Nephron progenitor cell (in vitro differentiated cells): ENCODE data around the gene TREX2.

Source experiments
- DNase-seq: peaks from one replicate; pipeline ENCODE4 v3.0.0; 2021
- H3K27ac Mint-ChIP-seq: 2 replicates; pipeline ENCODE4 v1.8.0; 2021; ENCODE audit warnings: mild to moderate bottlenecking, moderate library complexity, mixed read lengths
- H3K27me3 Mint-ChIP-seq: 2 replicates; pipeline ENCODE4 v1.8.0; 2021; ENCODE audit warnings: mild to moderate bottlenecking, low read depth, mixed read lengths; ENCODE audit not compliant: poor library complexity
- H3K36me3 Mint-ChIP-seq: 2 replicates; pipeline ENCODE4 v1.8.0; 2021; ENCODE audit warnings: low read depth, mixed read lengths
- H3K4me1 Mint-ChIP-seq: 2 replicates; pipeline ENCODE4 v1.8.0; 2021; ENCODE audit warnings: mixed read lengths
- H3K4me3 Mint-ChIP-seq: 2 replicates; pipeline ENCODE4 v1.8.0; 2021; ENCODE audit warnings: mild to moderate bottlenecking, moderate library complexity, mixed read lengths
- H3K9me3 Mint-ChIP-seq: 2 replicates; pipeline ENCODE4 v1.8.0; 2021; ENCODE audit warnings: mild to moderate bottlenecking, moderate library complexity, mixed read lengths
- TF ChIP-seq, protein P1 (sequence below): fragments of 200-600 bp; sonication (generic); IDR thresholded peaks from 2 replicates; pipeline ENCODE4 v1.5.0; 2021; ENCODE audit warnings: antibody characterized with exemption

TREX2 gene

DNA sequence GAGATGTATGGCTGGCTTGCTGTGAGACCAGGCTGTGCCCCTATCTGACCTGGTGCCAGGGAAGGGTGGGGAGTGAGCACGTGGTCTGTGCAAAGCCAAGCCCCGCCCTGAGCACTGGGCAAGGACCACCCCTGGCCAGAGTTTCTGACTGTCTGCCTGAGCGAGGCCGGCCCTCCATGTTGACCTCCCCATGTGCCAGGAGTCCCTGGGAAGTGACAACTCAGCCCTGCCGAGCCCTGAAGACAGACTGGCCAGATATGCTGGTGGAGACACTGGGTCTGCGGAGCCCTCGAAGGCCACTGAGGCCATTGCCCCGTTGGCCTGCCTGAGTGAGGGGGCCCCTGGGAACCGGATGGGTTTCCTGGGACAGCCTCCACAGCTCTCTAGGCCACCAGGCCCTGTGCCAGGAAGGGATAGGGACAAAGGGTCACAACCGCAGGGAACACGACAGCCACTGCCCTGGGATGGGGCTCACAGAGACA, 41.8 kb upstream of the TREX2 start:
- H3K4me1 Mint-ChIP-seq, result peaks cover 26% of the 10 kb centered on the region
- no peaks in the 10 kb centered on the region for H3K36me3 Mint-ChIP-seq
- no peak overlapping the region for H3K4me3 Mint-ChIP-seq
- H3K27me3 Mint-ChIP-seq, result no peaks in the 10 kb centered on the region
- H3K27ac Mint-ChIP-seq, result no peak overlapping the region
- TF ChIP-seq, protein P1, sequence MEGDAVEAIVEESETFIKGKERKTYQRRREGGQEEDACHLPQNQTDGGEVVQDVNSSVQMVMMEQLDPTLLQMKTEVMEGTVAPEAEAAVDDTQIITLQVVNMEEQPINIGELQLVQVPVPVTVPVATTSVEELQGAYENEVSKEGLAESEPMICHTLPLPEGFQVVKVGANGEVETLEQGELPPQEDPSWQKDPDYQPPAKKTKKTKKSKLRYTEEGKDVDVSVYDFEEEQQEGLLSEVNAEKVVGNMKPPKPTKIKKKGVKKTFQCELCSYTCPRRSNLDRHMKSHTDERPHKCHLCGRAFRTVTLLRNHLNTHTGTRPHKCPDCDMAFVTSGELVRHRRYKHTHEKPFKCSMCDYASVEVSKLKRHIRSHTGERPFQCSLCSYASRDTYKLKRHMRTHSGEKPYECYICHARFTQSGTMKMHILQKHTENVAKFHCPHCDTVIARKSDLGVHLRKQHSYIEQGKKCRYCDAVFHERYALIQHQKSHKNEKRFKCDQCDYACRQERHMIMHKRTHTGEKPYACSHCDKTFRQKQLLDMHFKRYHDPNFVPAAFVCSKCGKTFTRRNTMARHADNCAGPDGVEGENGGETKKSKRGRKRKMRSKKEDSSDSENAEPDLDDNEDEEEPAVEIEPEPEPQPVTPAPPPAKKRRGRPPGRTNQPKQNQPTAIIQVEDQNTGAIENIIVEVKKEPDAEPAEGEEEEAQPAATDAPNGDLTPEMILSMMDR, result no peak
- H3K9me3 Mint-ChIP-seq, result peaks cover 29% of the 10 kb centered on the region
- no peak for DNase-seq

DNA sequence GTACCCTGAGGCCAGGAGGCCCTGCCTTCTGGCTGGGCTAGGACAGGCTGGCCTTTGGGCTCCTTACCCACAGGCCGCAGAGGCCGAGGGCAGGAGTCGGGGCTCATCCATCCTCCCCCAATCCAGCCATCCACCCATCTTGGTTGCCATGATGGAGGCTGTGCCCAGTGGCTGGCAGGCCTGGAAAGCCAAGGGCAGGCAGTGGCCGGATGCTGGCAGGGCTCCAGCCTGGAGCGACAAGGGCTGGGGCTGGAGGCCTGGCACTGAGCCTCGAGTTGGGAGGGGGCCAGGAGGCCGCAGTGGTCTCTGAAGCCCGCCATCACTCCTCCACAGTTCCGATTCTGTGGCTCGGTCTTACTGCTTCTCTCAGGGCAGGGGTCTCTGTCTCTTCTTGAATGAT, 40.3 kb upstream of the TREX2 start:
- no peak overlapping the region for H3K27ac Mint-ChIP-seq
- H3K36me3 Mint-ChIP-seq, result no peaks in the 10 kb centered on the region
- H3K4me3 Mint-ChIP-seq, result no peak overlapping the region
- TF ChIP-seq, protein P1, result no peak
- H3K9me3 Mint-ChIP-seq, result peaks cover 26% of the 10 kb centered on the region
- DNase-seq, result no peak
- peaks cover 20% of the 10 kb centered on the region for H3K4me1 Mint-ChIP-seq
- no peaks in the 10 kb centered on the region for H3K27me3 Mint-ChIP-seq

DNA sequence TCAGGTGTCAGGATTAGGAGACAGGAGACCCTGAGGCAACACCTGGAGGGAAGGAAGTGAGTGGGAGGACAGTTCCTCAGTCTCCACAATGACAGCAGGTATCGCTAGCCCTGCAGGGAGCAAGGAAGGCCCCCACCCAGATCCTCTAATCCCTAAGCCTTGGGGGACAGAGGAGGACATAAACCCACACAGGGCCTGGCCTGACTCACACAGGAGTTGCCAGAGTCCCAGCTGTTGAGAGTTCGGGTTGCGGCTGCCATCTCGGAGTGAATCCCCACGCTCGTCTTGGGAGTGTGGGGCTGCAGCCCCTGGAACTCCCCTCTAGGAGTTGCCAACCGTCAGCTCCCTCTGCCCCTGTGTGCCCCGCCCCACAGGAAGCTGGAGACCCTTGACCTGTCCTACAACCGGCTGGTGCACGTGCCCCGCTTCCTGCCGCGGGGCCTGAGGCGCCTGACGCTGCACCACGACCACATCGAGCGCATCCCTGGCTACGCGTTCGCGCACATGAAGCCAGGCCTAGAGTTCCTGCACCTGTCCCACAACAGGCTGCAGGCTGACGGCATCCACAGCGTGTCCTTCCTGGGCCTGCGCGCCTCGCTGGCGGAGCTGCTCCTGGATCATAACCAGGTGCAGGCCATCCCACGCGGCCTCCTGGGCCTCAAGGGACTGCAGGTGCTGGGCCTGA, 39.7 kb upstream of the TREX2 start:
- TF ChIP-seq, protein P1, result no peak
- Mint-ChIP-seq H3K27ac (no peak overlapping the region), H3K4me3 (no peak overlapping the region), H3K36me3 (no peaks in the 10 kb centered on the region), H3K4me1 (peaks cover 14% of the 10 kb centered on the region), H3K9me3 (peaks cover 26% of the 10 kb centered on the region), H3K27me3 (no peaks in the 10 kb centered on the region)
- DNase-seq, result no peak

DNA sequence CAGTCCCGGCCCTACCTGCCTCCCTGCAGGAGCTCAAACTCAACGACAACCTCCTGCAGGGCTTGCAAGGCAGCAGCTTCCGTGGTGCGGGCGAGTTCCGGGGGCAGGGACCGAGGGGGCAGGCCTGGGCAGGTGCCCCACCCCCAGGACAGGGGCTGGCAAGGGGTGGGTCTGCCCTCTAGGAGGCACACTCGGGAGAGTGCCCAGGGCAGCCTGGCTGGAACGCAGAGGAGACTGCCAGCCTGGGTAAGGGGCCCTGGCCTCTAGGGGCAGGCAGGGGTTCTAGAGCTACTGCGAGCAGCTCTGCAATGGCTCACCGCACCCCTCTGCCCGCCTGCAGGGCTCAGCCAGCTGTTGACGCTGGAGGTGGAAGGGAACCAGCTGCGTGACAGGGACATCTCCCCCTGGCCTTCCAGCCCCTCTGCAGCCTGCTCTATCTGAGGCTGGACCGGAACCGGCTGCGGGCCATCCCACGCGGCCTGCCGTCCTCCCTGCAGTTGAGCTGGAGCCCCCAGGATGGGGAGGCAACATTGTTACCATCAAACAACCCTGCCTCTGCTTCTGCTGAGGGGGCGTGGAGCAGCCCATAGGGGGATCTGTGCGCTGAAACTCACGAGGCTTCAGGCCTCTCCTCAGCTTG, 36.6 kb upstream of the TREX2 start:
- no peak for DNase-seq
- TF ChIP-seq, protein P1, result no peak
- Mint-ChIP-seq H3K27me3 (no peaks in the 10 kb centered on the region), H3K36me3 (no peaks in the 10 kb centered on the region), H3K4me1 (peaks cover 16% of the 10 kb centered on the region), H3K4me3 (no peak overlapping the region), H3K9me3 (peaks cover 24% of the 10 kb centered on the region), H3K27ac (no peak overlapping the region)

DNA sequence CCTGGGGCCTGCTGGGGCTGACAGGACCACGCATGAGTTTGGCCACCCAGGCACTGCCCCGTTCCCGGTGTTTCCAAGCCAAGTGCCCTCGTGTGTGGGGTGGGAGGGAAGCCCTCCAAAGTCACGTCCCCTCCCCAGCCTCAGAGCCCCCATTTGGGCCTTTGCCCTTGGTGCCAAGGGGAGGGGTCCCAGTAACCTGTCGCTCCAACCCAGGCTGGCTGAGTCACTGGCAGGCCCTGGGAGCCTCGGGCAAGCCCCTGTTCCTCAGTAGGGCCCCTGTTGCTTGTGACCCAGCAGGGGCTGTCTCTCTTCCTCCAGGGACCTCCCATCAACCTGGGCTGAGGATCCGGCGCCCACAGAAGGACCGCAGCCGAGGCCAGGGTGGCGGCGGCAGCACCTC, 35.2 kb upstream of the TREX2 start:
- Mint-ChIP-seq H3K4me1 (peaks cover 17% of the 10 kb centered on the region), H3K9me3 (peaks cover 19% of the 10 kb centered on the region), H3K27ac (no peak overlapping the region), H3K36me3 (no peaks in the 10 kb centered on the region), H3K4me3 (no peak overlapping the region), H3K27me3 (no peaks in the 10 kb centered on the region)
- no peak for DNase-seq
- TF ChIP-seq, protein P1, result no peak

DNA sequence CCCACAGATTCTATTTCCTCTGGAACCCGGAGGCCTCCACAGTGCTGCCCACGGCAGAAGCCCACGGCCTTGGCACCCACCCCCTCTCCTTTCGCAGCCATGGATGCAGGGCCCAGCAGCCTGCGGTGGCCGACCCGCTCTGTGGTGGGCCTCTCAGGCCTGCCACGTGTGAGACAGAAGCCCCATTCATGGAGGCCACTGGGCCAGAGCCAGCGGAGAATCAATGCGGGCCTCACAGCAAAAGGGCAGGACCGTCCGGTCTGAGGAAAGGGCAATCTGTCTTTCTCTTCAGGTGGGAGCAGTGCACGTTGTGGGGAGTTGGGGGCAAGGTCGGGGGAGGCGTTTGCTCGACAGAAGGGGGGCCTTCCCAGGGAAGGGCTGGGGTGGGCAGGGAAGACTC, 32.9 kb upstream of the TREX2 start:
- Mint-ChIP-seq H3K27ac (no peak overlapping the region), H3K9me3 (peaks cover 21% of the 10 kb centered on the region), H3K27me3 (no peaks in the 10 kb centered on the region), H3K4me1 (peaks cover 15% of the 10 kb centered on the region), H3K36me3 (no peaks in the 10 kb centered on the region), H3K4me3 (no peak overlapping the region)
- TF ChIP-seq, protein P1, result no peak
- no peak for DNase-seq
